GM18858 (cell line): ENCODE data around the gene ICA1.

Experiments
- ATAC-seq: cut with Tn5 transposase; IDR thresholded peaks from one replicate; pipeline ENCODE4 v1.9.1; 2021; ENCODE audit not compliant: unreplicated experiment

Gene ICA1

DNA sequence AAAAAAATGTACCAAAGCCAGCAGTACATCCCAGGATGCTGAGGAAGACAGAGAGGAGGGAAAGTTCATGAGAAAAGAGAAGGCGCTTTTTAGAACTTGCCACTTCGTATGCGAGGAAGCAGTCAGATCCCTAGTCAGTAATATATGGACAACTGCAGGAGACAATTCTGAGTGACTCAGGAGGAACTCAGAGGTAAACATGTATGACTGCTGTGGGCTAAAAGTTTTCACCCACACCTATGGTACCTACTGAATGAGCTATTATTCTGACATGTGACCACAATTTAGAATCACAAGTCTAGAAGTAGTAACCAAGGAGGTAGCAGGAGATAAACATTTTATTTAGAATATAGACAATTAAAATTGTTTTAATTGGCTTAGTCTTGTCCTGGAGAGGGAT is 126.5 kb downstream of the ICA1 start:
- no peak for ATAC-seq

DNA sequence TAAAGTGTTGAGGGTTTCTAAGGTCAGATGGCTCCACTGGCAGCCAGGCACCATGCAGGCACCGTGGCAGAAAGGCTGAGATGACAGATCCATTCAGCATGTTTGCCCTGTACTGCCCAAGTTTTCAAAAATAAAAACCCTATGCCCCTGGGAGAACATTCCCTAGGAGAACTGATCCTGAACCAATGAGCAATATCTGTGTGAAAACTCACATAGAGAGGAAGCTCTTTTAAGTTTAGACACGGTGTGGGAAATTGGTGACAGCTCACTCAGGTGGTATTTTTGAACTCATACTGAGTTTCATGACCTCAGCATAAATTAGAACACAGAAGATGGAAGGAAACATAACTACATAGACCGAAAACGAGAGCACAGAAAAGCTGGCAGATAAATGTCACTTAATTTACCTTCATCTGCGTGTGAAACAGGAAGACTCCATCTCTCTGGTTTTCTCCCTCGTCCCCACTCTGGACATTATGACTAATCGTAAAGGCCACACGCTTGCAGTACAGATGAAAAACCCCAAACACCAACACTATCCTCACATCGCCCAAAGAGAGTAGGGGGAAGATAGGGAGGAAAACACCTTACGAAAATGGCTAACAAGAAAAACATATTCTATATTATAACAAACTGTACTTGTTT is 127.8 kb downstream of the ICA1 start:
- ATAC-seq: peak; percentile 70

DNA sequence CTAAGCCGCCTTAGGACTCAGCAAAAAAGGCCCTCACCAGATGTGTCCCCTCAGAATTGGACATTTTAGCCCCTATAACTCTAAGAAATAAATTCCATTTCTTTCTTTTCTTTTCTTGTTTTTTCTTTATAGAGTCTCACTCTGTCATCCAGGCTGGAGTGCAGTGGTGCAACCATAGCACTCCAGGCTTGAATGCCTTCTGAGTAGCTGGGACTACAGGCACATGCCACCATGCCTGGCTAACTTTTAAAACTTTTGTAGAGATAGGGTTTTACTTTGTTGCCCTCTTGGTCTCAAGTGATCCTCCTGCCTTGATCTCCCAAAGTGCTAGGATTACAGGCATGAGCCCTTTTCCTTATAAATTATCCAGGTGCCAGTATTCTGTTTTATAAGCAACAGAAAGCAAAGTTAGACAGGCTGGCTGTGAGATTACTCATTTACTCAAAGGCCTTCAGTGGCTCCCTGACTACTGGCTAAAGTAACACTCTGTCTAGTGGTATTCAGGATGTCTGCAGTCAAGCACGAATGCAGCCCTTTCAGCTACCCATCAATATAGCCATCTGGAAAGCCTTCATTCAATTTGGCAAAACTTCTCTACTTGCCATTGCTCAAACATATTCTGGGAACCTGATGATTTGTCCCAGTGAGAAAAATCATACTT is 128.6 kb downstream of the ICA1 start:
- ATAC-seq: peak; percentile 21

DNA sequence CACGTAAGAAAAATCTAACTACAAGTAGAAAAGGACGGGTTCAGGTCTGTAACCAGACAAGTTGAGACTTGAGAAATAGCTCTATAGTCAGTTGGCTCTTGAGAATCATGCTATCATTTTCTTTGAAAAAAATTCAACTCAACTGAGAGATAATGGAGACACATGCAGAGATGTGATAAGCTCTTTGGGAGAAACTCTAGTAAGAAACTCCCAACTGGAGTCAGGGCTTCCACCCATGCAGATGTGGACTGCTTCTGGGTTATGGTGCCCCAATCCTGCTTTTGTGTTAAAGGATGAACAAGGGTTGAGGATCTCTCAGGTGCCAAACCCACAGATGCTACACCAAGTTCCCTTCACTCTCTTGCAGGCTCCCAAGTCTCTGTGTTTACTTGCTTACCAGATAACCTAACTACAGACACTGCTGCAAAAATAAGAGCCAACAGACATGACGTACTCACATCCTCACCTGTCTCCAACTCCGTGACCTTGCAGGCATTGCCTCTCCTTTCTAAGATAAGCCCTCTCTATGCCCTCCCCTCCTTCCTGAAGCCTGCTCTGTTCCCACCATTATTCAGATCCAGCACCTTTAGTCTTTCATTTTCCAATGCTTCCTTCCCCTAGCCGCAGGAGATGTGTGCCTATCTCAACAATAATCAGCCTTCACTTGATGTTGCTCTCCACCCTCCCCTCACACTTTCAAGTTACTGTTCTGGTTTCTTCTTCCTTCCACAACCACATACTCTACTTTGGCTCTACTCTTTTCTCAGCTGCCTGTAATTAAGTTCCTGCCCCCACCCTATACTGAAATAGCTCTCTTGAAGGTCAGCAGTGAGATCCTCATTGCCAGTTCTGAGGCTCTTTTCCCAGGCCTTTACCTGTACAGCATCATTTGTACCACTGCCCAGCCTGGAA is 130.0 kb downstream of the ICA1 start:
- ATAC-seq: peak; percentile 30

DNA sequence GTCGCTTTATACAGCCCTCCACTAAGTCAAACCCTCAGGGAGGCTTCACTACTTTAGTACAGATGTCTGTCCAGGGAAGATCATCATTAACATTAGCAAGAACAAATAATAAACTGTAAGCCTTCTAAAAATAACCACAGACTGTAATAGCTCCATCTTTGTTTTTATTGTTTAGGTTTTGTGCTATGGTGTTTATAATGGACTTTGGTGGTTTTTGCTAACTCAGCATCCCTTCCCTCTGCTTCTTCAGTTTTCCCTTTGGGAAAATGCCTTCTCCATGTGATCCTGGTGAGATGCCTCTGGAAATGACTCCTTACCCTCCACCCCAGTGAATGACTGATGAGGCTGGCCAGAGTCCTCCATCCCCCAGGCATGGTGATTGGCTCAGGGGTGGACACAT is 131.3 kb downstream of the ICA1 start:
- no peak for ATAC-seq

DNA sequence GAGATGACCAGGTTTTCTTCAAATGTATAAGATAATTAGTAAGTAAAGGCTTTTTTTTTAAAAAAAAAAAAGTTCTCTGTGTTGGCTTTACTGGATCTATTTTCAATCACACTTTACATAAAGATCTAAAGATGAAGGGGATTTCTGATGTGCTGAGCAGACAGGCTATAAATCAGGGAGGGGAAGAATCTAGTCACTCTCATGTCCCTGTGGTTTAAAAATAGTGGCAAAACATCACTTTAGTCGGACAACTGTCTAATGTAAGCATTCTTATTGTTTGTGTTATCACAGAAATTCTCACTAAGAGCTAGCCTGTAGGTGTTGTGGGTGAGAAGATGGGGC is 132.7 kb downstream of the ICA1 start:
- ATAC-seq: no peak

DNA sequence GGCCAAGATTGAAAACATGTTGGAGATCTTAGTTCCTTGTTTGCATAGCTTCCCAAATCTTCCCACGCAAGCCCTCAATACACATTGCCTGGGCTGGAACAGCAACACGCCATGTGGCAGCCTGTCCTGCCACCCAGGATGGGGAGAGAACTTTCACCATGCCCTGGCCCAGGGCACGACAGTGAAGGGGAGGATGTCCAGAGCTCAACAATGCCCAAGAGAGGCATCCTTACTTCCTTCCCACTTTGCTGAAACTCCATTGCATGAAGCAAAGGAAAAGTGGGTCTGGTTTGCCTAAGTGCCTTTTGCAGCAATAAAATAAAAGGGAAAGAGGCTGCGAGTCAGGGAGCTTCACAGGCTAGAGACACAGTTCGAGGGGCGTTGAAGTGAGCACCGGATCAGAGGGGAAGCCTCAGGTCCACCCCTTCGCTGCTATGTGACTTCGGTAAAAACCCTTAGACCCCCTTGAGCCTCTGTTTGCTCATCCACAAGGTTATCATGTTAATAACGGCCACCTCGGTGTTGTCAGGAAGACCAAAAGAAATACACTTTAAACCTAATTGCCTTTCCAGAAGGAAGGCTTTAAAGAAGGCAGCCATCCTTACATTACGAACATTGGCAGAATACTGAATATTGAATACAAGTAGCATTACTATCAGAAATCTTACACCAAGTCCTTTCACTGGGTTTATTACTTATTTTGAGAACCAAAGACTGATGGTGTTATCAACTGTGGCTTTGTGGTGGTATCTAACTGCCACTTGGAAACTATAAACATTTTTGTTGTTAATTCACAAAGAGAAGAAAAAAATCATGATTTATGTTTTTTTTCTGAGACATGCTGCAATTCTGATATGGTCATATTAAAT is 133.3 kb downstream of the ICA1 start:
- ATAC-seq: no peak

DNA sequence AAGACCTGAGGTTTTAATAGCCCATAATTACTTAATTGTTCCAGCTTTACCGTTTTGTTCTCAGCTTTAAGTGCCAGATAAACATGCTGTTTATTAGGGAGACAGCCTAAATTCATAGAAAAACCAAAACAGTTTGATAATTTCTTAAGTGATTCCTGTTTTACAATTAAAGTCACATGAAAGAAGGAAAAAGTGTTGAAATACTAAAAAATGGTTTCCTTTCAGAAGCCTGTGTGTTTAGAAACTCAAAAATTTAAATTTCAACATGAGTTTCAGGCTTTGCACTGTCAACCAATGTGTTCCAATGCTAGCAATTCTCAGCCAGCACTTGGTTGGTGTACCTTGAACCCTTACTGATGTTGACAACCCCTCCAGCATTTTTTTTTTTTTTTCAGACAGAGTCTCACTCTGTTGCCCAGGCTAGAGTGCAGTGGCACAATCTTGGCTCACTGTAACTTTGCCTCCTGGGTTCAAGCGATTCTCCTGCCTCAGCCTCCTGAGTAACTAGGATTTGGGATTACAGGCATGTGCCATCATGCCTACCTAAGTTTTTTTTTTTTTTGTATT is 135.3 kb downstream of the ICA1 start:
- ATAC-seq: no peak

DNA sequence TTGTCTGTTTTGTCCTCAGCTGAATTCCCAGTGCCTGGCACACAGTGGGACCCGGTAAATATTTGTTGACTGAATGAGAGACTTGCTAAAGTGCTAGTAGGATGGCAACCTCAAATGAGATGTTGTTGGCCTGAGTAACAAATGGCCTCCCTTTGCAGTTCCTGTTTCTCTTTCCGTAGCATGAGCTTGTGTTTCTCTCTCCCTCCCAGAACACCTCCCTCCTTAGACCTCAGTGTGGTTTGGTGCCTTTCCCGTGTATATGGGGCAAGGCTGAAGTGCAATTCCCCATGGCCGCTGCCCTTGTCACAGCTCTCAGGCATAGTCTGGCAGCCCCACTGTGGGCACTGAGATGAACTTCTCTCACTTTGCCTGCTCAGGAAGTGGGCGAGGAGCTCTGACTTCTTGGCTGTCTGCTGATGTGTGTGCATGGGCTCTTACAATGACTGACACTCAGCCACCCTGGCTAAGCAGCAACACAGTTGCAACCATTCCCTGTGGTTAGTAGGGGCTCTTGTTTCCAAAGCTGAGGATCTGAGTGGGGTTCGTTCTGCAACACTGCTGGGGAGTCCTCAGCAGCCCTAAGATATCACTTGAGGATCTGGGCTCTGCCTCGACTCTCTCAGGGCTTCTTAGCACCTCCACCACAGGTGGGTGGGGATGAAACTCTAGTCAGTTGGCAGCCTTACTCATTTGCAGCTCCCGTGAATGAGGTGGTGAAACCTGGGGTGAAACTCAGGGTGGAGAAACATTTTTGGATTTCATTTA is 136.1 kb downstream of the ICA1 start:
- peak; percentile 69 for ATAC-seq

DNA sequence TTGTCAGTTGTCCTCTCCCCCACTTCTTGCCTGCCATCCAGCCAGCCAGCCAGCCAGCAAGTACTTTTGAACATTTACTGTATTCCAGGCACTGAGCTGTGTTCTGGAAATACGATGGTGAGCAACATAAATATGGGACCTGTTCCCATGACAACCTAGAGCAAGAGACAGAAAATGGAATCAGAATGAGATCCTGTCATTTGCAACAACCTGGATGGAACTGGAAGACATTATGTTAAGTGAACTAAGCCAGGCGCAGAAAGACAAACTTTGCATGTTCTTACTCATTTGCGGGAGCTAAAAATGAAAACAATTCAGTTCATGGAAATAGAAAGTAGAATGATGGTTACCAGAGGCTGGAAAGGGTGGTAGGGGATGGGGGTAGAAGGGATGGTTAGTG is 140.7 kb downstream of the ICA1 start:
- ATAC-seq: no peak

DNA sequence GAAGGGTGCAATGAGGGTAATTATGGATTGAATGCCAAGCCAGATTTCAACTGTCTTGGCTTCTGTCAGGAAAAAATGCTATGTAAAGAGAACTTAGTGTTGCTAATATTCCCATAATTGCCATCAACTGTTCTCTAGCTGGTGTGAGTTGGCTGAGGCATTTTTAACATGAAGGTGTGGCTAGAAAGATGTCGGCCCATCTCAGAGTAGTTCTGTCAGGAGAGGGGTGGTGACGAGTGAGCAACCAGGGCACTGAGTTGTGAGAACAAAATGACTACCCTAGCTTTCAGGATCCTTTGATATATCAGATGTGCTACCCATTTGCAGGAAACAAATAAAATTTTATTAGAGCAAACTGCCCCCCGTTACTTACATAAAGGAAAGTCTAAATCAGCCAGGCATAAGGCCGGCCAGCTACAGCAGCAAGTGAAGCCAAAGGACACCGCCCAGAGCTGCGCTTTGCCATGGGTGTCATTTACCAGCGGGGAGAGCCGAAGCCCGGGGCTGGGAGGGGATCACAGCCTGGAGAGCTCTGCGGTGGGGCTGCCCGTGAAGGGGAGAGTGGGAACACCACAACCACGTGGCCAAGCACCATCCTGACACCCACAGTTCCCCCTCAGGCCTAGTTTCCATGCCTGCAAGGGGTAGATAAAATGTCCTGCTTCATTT is 141.4 kb downstream of the ICA1 start:
- no peak for ATAC-seq

DNA sequence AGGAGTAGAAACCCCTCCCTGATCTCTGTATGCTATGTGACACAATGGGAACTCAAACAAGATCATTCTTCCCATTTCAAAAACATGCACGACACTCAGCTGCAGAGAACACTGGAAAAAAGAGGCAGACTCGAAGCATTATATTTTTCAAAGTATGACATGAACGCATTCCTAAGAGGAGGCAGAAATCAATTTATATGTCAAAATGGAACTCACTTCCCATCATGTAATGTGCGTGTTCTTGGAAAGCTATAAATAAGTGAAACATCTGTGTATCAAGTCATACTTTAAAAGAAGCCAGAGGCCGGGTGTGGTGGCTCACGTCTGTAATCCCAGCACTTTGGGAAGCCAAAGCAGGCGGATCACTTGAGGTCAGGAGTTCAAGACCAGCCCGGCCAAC is 142.7 kb downstream of the ICA1 start:
- ATAC-seq: no peak

DNA sequence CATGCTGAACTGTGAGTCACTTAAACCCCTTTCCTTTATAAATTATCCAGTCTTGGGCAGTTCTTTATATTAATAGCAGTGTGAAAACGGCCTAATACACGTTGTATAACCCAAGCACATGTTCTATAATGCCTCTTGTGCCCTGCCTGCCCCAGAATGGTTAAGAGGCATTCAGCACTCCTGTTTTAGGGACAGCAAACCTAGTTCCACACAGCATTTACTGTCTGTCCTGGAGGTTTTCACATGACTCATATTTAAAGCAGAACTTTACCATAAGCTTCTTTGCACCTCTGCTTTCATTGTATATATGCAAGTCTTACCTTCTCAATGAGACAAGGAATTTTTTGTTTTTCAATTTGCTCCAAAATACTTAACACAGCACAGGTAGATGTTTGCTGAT is 144.8 kb downstream of the ICA1 start:
- ATAC-seq: no peak

DNA sequence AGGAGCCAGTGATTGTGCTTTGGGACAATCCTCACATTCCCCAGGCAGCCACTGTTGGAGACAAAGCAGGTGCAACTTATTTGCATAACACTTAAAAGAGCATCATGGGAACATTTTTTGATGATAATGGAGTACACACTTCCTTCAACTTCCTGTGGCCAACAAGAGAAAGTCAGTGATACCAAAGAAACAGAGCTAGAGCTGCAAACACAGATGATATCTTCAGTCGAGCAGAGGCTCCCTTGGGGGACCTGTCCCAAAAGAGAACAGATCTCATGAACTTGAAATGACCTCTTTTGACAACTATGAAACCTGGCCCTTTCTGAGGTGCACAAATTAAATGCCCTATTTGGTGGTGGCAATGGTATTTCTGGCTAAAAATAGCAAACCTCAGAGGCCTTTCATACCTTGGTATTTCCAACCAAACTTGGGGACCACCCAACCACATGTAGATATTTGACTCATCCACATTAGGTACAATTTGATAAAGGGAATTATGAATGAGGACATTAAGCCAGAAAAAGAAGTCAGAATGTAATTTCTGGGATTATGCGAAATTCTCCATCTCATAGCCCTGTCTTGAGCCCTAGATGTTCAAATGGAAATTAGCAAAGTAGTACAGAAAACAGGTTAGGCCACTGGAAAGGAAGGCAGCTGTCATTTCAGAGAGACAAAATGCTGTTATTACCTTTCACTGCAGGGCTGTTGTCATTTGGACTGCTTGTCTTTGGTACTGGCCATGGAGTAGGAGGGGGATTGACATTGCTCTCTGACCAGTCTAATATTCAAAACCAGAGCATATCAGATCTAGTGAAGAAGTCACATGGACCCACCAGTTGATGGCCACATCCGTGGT is 146.2 kb downstream of the ICA1 start:
- peak; percentile 96 for ATAC-seq

DNA sequence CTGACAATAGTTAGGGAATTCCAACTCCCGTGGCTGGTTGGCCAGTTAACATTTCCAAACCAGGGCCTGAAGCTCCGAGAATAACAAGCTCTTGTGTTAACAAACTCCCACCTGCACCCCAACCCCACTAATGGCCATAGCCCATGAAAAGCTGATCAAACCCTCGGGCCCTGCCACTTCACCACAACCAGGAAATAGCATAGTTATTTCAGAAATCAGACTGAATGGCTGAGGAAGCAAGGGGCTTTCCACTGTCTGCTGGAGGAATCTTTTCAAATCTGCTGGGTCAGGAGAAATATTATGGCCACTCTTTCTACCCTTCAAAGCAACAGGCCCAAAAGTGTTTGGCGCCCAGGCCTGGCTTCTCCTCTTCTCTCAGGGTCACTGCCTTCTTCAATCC is 147.8 kb downstream of the ICA1 start:
- peak; percentile 26 for ATAC-seq

DNA sequence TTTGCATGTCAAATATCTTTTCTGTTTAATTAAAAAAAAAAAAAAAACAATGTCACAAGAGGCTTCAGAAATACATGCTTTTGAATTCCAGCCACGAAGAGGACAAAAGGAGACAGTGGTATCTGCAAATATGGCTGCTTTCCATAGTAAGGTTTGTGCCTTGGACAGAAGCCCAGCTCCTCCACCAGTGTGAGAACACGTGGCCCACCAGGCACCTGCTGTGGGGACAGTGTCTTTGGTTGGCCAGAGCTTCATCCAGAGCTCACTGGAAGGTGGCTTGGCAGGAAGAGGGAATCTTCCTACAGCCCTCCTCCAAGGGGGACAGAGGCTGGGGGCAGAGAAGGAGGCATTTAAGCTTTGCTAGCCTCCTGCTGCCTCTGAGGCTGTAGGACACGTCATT is 148.8 kb downstream of the ICA1 start:
- no peak for ATAC-seq

DNA sequence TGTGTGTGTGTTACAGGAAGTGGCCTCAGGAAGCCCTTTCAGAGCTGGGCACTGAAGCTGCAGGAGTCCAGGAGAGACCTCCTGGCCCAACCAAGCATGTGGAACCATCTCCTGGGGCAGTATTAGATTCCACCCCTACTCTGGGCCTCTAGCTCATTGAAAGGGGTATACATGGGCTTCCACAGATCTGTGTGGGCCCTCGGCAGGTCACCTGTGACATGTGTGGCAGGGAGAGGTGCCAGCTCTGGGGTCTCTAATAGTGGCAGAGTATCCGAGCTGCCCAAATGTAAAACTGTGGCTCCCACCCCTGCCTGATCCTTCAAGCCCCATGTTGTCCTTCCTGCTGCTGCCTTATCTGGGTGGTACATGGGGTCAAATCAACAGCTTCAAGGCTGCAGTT is 149.3 kb downstream of the ICA1 start:
- no peak for ATAC-seq

DNA sequence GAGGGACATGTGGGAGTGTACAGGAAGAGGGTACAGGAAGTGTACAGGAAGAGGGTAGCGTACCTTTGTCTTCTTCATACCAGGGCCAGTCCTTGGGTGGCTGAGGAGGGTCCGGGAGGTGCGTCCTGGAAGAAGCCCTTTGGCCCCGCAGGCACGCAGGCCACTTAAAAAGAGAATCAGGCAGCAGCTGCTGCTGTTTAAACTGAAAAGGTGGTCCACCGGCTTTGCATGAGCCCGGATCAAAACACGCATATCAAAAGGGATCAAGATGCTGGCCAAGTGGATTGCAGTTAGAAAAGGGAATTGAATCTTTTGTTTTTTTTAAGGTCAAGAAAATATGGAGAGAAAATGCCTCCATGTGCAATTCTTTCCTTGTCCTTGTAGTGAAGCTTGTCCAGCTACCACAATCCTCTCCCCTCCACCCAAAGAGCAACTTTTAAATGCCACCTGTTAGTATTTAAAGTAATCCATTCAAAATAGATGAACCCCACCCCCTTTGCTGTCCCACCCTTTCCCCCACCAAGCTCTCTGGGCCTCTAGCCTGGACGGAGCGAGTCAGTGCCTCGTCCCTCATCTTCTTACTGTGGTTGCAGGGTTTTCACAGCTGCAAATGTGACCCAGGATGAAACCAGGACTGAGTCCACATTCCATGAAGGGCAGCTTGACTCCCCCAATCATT is 150.5 kb downstream of the ICA1 start:
- no peak for ATAC-seq
